CD14-positive monocyte (primary cell): ENCODE results near the gene MUSK. TPM values are rescaled to one million over a fixed set of nuclear protein-coding genes. Genes with fewer than 3 reads are reported as not detected.

Experiments
- DNase-seq, 3 donors: peaks; one replicate each; pipeline ENCODE4 v3.0.0-alpha.2; 2011 to 2022
- H2AFZ ChIP-seq: 2 replicates; pipeline ENCODE4 v1.6.0; 2012; ENCODE audit warnings: mild to moderate bottlenecking, low read depth, low read length, inconsistent platforms; ENCODE audit not compliant: insufficient read depth, poor library complexity, severe bottlenecking
- H3K27ac ChIP-seq, 2 donors: 1 replicate in 1 of 2; 2 replicates in 1 of 2; pipeline ENCODE4 v1.5.1; 2012 to 2013; ENCODE audit warnings: low read length in 2 of 2, control low read depth in 1 of 2, inconsistent platforms in 1 of 2, low read depth in 1 of 2, mild to moderate bottlenecking in 1 of 2
- H3K27me3 ChIP-seq, 2 donors: one replicate each; pipeline versions ENCODE4 v1.6.0 to v1.6.1; 2011 to 2013; ENCODE audit warnings: low read length in 2 of 2; ENCODE audit not compliant: control insufficient read depth in 2 of 2, insufficient read depth in 2 of 2
- H3K36me3 ChIP-seq, 2 donors: replicated peaks in 1 of 2; 1 replicate in 1 of 2; 2 replicates in 1 of 2; pipeline versions ENCODE4 v1.5.1 to v1.6.1; 2012 to 2013; ENCODE audit warnings: low read length in 2 of 2, control low read depth in 1 of 2, inconsistent platforms in 1 of 2, mild to moderate bottlenecking in 1 of 2; ENCODE audit not compliant: insufficient read depth in 2 of 2, control insufficient read depth in 1 of 2
- H3K4me1 ChIP-seq, 2 donors: 1 replicate in 1 of 2; 2 replicates in 1 of 2; pipeline versions ENCODE4 v1.5.1 to v1.6.1; 2012 to 2013; ENCODE audit warnings: low read length in 2 of 2, control low read depth in 1 of 2, inconsistent platforms in 1 of 2, mild to moderate bottlenecking in 1 of 2, moderate library complexity in 1 of 2; ENCODE audit not compliant: insufficient read depth in 2 of 2, control insufficient read depth in 1 of 2
- H3K4me2 ChIP-seq: replicated peaks from 2 replicates; pipeline ENCODE3; 2012; ENCODE audit warnings: low read length, moderate library complexity, mild to moderate bottlenecking; ENCODE audit not compliant: poor library complexity, severe bottlenecking; ENCODE audit errors: extremely low read depth
- H3K4me3 ChIP-seq, 3 experiments: fragments of 200-600 bp in 1 of 3; sonication (generic) in 1 of 3; replicated peaks in 1 of 3; 1 replicate in 2 of 3; 2 replicates in 1 of 3; pipeline ENCODE4 v1.5.1; 2011 to 2013; ENCODE audit warnings: low read length in 3 of 3, mild to moderate bottlenecking in 3 of 3, control low read depth in 2 of 3, low read depth in 2 of 3, inconsistent platforms in 1 of 3, moderate library complexity in 1 of 3
- H3K79me2 ChIP-seq: 2 replicates; pipeline ENCODE4 v1.6.0; 2012; ENCODE audit warnings: mild to moderate bottlenecking, control low read depth, inconsistent platforms, low read length, moderate library complexity; ENCODE audit not compliant: insufficient read depth
- H3K9ac ChIP-seq: 2 replicates; pipeline ENCODE4 v1.6.0; 2017; ENCODE audit warnings: low read length, mild to moderate bottlenecking; ENCODE audit not compliant: insufficient read depth, poor library complexity, severe bottlenecking
- H3K9me3 ChIP-seq, 2 donors: replicated peaks in 1 of 2; 1 replicate in 1 of 2; 2 replicates in 1 of 2; pipeline versions ENCODE4 v1.5.1 to v1.6.1; 2012 to 2013; ENCODE audit warnings: low read length in 2 of 2, control low read depth in 1 of 2; ENCODE audit not compliant: control insufficient read depth in 1 of 2, insufficient read depth in 1 of 2
- H4K20me1 ChIP-seq: 2 replicates; pipeline ENCODE4 v1.6.0; 2012; ENCODE audit warnings: mild to moderate bottlenecking, low read length, control low read depth, moderate library complexity; ENCODE audit not compliant: insufficient read depth
- H3K27ac Mint-ChIP-seq, 7 donors: one replicate each; pipeline ENCODE4 v1.8.0; 2020; ENCODE audit warnings: mild to moderate bottlenecking in 7 of 7, mixed read lengths in 7 of 7, moderate library complexity in 6 of 7, inconsistent platforms in 2 of 7
- H3K27me3 Mint-ChIP-seq, 3 donors: one replicate each; pipeline ENCODE4 v1.8.0; 2021 to 2022; ENCODE audit warnings: low read depth in 3 of 3, mild to moderate bottlenecking in 3 of 3, mixed read lengths in 3 of 3, moderate library complexity in 3 of 3, inconsistent platforms in 1 of 3
- H3K36me3 Mint-ChIP-seq, 2 donors: one replicate each; pipeline ENCODE4 v1.8.0; 2020; ENCODE audit warnings: mixed read lengths in 2 of 2, inconsistent platforms in 1 of 2, mild to moderate bottlenecking in 1 of 2
- H3K4me1 Mint-ChIP-seq: one replicate; pipeline ENCODE4 v1.8.0; 2020; ENCODE audit warnings: mild to moderate bottlenecking, mixed read lengths
- H3K4me3 Mint-ChIP-seq, 2 donors: one replicate each; pipeline ENCODE4 v1.8.0; 2020; ENCODE audit warnings: mild to moderate bottlenecking in 2 of 2, mixed read lengths in 2 of 2, moderate library complexity in 1 of 2
- H3K9me3 Mint-ChIP-seq, 7 donors: one replicate each; pipeline ENCODE4 v1.8.0; 2020 to 2022; ENCODE audit warnings: mixed read lengths in 7 of 7, mild to moderate bottlenecking in 6 of 7, moderate library complexity in 6 of 7, inconsistent platforms in 2 of 7
- CTCF ChIP-seq: fragments of 200-600 bp; IDR thresholded peaks from one replicate; pipeline ENCODE4 v1.8.0; 2022; ENCODE audit warnings: antibody characterized with exemption, mild to moderate bottlenecking
- WGBS: methylation state at CpG from one replicate; pipeline ENCODE4 v1.1.5; 2013; ENCODE audit warnings: missing lambda C conversion rate; ENCODE audit not compliant: insufficient coverage; 5-methylcytosine and 5-hydroxymethylcytosine counted together
- intact Hi-C, 2 donors: fragments of 100-400 bp; cut with micrococcal nuclease; formaldehyde crosslinking; loops; one replicate each; pipeline versions ENCODE4 v1.15.0 to v1.15.1; 2023
- polyA plus RNA-seq, 3 donors: library from polyadenylated mRNA; depleted of rRNA in 1 of 3; unstranded in 2 of 3; stranded (reverse) in 1 of 3; fragments of 300-500 nt in 2 of 3; fragments of >200 nt in 1 of 3; fragmentation: Illumina TruSeq in 2 of 3; gene quantifications; 1 replicate in 2 of 3; 2 replicates in 1 of 3; pipeline ENCODE4 v1.2.3, GENCODE V29; 2012 to 2021

Gene MUSK
- polyA plus RNA-seq, 3 donors, result not detected

DNA sequence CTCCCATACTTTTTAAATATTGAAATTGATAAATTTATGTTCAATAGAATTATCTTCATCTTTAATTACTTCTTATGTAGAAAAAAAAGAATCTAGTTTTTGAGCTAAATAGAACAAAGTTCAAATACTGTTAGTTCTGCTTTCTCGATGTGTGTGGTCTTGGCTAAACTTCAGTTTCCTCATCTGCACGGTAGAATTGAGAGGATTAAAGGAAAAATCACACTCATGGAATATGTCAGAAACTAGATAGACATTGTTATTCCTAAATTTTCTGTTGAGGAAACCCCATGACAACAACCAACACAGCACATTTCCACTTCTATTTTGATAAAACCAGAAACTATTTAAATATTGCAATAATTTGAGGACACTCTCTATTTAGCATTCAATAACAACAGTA lies 100.3 kb downstream of the MUSK start:
- Histone ChIP-seq H3K27ac (no peak overlapping the region), H3K27me3 (no peaks in the 10 kb centered on the region), H3K4me1 (no peaks in the 10 kb centered on the region), H3K36me3 (no peaks in the 10 kb centered on the region), H3K9me3 (no peaks in the 10 kb centered on the region), H3K4me2 (no peak overlapping the region), H3K79me2 (no peaks in the 10 kb centered on the region), H3K9ac (no peak overlapping the region), H3K4me3 (no peak overlapping the region), H2AFZ (no peak overlapping the region), H4K20me1 (no peaks in the 10 kb centered on the region)
- Mint-ChIP-seq H3K4me3 (no peak overlapping the region), H3K4me1 (peaks cover 2% of the 10 kb centered on the region), H3K9me3 (peaks cover 0 to 2% (median 0%) of the 10 kb centered on the region in 7 donors), H3K27ac (no peak overlapping the region), H3K27me3 (no peaks in the 10 kb centered on the region), H3K36me3 (no peaks in the 10 kb centered on the region)
- no peak for TF ChIP-seq CTCF
- DNase-seq, result no peak
- intact Hi-C loops, result no loop called here
- no CpG with 5 or more reads among the region's 2 CpGs for WGBS

DNA sequence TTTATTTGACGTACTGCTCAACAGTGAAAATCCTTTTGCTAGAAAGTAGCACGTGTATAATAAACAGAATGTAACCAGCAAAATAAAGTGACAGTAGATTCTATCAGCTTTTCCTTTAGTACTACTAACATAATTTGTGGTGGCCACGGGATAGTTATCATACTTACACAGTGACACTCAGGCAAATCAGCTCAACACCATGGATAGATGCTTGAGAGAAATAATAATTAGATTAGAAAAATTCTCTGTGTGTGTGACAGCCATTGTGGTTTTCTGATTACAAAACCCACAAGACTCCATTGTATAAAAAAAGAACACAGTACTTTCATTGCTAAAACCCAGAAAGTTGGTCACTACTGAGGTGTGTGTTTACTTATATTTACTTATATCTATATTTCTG lies 101.1 kb downstream of the MUSK start:
- H3K9me3 ChIP-seq, result no peaks in the 10 kb centered on the region
- intact Hi-C loops, result no loop called here
- no peaks in the 10 kb centered on the region for H3K4me1 ChIP-seq
- Mint-ChIP-seq H3K36me3 (no peaks in the 10 kb centered on the region), H3K27ac (no peak overlapping the region), H3K9me3 (peaks cover 0 to 2% (median 0%) of the 10 kb centered on the region in 7 donors), H3K27me3 (no peaks in the 10 kb centered on the region), H3K4me1 (peaks cover 2% of the 10 kb centered on the region), H3K4me3 (no peak overlapping the region)
- H4K20me1 ChIP-seq, result no peaks in the 10 kb centered on the region
- TF ChIP-seq CTCF, result no peak
- no CpG with 5 or more reads among the region's 3 CpGs for WGBS
- no peaks in the 10 kb centered on the region for H3K27me3 ChIP-seq
- H2AFZ ChIP-seq, result no peak overlapping the region
- H3K79me2 ChIP-seq, result no peaks in the 10 kb centered on the region
- no peak overlapping the region for H3K4me2 ChIP-seq
- no peak overlapping the region for H3K9ac ChIP-seq
- H3K27ac ChIP-seq, result no peak overlapping the region
- no peaks in the 10 kb centered on the region for H3K36me3 ChIP-seq
- DNase-seq, result no peak
- H3K4me3 ChIP-seq, result no peak overlapping the region
